Measurements from ENCODE around the gene ARHGAP1.
"Not testable (repeated sequence)": the region's sequence is repeated elsewhere in the genome, so short reads cannot be mapped to it uniquely, and the experiment has no call there.

The ARHGAP1 gene

DNA sequence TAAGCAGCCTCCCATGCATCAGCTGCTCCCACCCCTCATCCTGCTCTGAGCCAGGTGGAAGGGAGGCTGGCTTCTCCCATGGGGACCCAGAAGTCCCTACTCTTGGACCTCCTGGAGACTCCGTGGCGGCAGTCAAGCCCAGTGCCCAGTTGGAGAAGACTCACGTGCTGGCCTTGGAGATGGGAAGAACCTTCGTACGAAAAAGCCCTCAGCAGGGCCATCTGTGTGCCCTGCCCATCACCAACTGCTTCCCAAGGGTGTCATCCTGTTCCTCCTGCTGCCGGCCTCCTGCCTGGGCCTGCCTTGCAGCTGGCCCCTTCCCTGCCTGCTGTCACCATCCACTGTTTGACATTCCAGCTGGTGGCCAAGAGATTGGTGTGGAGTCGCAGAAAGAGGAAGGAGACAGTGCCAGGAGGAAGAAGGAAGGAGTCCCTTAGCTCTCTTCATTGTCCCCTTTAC, 28.0 kb downstream of the ARHGAP1 start:
- H3K4me3 ChIP-seq (ENCODE audit: low read depth, low read length), result no peak overlapping the region

GRCh38 chr11:46671958-46672315, 28.5 kb downstream of the ARHGAP1 start:
- Histone ChIP-seq H3K79me2 (ENCODE audit: control insufficient read depth, insufficient read depth, low read length, unreplicated experiment) (no peaks in the 10 kb centered on the region), H3K4me1 (ENCODE audit: control insufficient read depth, insufficient read depth, low read length, unreplicated experiment) (peaks cover 15% of the 10 kb centered on the region), H3K4me3 (ENCODE audit: low read depth, low read length) (no peak overlapping the region), H2AFZ (ENCODE audit: low read length, unreplicated experiment) (no peak overlapping the region), H3K27me3 (ENCODE audit: insufficient read depth, low read length) (no peaks in the 10 kb centered on the region), H3K27ac (ENCODE audit: low read depth, low read length) (no peak overlapping the region), H3K36me3 (ENCODE audit: insufficient read depth, low read length) (peaks cover 5% of the 10 kb centered on the region; the same call in 1 of the 2 replicates)

More for the DNA sequence above, 28.0 kb downstream of the ARHGAP1 start:
- Histone ChIP-seq H3K27me3 (ENCODE audit: insufficient read depth, low read length) (no peaks in the 10 kb centered on the region), H3K4me1 (ENCODE audit: control insufficient read depth, insufficient read depth, low read length, unreplicated experiment) (peaks cover 15% of the 10 kb centered on the region), H3K79me2 (ENCODE audit: control insufficient read depth, insufficient read depth, low read length, unreplicated experiment) (no peaks in the 10 kb centered on the region), H3K36me3 (ENCODE audit: insufficient read depth, low read length) (peaks cover 5% of the 10 kb centered on the region; the same call in 1 of the 2 replicates), H2AFZ (ENCODE audit: low read length, unreplicated experiment) (no peak overlapping the region), H3K27ac (ENCODE audit: low read depth, low read length) (no peak overlapping the region)

- H3K36me3 ChIP-seq (ENCODE audit: insufficient read depth, low read length); H3K79me2 ChIP-seq (ENCODE audit: control insufficient read depth, insufficient read depth, low read length, unreplicated experiment); H3K27me3 ChIP-seq (ENCODE audit: insufficient read depth, low read length); H3K27ac ChIP-seq (ENCODE audit: low read depth, low read length); H3K4me3 ChIP-seq (ENCODE audit: low read depth, low read length); H2AFZ ChIP-seq (ENCODE audit: low read length, unreplicated experiment): not testable (repeated sequence)
- H3K4me1 ChIP-seq (ENCODE audit: control insufficient read depth, insufficient read depth, low read length, unreplicated experiment), result peaks cover 18% of the 10 kb centered on the region
Measured at GRCh38 chr11:46670521-46670920, 29.9 kb downstream of the ARHGAP1 start.

DNA sequence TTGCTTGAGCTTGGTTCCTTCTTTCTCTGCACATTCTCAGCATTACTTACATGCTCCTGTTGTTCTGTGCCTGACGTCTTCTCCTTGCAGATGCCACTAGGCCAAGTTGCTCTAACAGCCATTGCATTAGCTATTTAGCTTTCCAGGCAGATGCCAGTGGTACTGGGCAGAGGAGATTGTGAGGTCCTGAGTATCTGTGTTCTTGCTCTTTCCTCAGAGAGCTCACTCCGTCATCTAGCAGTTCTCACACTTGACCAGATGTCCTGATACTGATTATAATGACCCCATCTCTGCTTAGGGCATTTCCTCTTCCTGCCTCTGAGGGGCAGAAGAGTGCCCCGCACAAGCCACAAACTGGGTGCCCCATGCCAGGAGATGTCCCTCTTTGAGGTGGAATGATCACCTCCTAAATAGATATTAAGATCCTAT, 30.7 kb downstream of the ARHGAP1 start:
- Histone ChIP-seq H3K36me3 (ENCODE audit: insufficient read depth, low read length) (peaks cover 5% of the 10 kb centered on the region; the same call in 1 of the 2 replicates), H3K79me2 (ENCODE audit: control insufficient read depth, insufficient read depth, low read length, unreplicated experiment) (no peaks in the 10 kb centered on the region), H3K27me3 (ENCODE audit: insufficient read depth, low read length) (no peaks in the 10 kb centered on the region), H3K4me3 (ENCODE audit: low read depth, low read length) (no peak overlapping the region), H3K4me1 (ENCODE audit: control insufficient read depth, insufficient read depth, low read length, unreplicated experiment) (peaks cover 10% of the 10 kb centered on the region), H3K27ac (ENCODE audit: low read depth, low read length) (no peak overlapping the region), H2AFZ (ENCODE audit: low read length, unreplicated experiment) (no peak overlapping the region)

- Histone ChIP-seq H3K27ac (ENCODE audit: low read depth, low read length) (no peak overlapping the region), H3K4me1 (ENCODE audit: control insufficient read depth, insufficient read depth, low read length, unreplicated experiment) (peaks cover 10% of the 10 kb centered on the region), H3K36me3 (ENCODE audit: insufficient read depth, low read length) (peaks cover 5% of the 10 kb centered on the region; the same call in 1 of the 2 replicates)
Measured at GRCh38 chr11:46668480-46669085, 31.8 kb downstream of the ARHGAP1 start.

GRCh38 chr11:46667043-46667481, 33.4 kb downstream of the ARHGAP1 start:
- H3K79me2 ChIP-seq (ENCODE audit: control insufficient read depth, insufficient read depth, low read length, unreplicated experiment), result no peaks in the 10 kb centered on the region
- H3K27ac ChIP-seq (ENCODE audit: low read depth, low read length), result peak overlapping the region; percentile 20; the same call in 1 of the 2 replicates
- H3K27me3 ChIP-seq (ENCODE audit: insufficient read depth, low read length), result no peaks in the 10 kb centered on the region
- H3K4me3 ChIP-seq (ENCODE audit: low read depth, low read length), result no peak overlapping the region
- H2AFZ ChIP-seq (ENCODE audit: low read length, unreplicated experiment), result no peak overlapping the region
- peaks cover 4% of the 10 kb centered on the region for H3K36me3 ChIP-seq (ENCODE audit: insufficient read depth, low read length)
- peaks cover 10% of the 10 kb centered on the region for H3K4me1 ChIP-seq (ENCODE audit: control insufficient read depth, insufficient read depth, low read length, unreplicated experiment)

More at GRCh38 chr11:46668480-46669085, 31.8 kb downstream of the ARHGAP1 start:
- Histone ChIP-seq H3K79me2 (ENCODE audit: control insufficient read depth, insufficient read depth, low read length, unreplicated experiment) (no peaks in the 10 kb centered on the region), H2AFZ (ENCODE audit: low read length, unreplicated experiment) (no peak overlapping the region), H3K4me3 (ENCODE audit: low read depth, low read length) (no peak overlapping the region), H3K27me3 (ENCODE audit: insufficient read depth, low read length) (no peaks in the 10 kb centered on the region)

DNA sequence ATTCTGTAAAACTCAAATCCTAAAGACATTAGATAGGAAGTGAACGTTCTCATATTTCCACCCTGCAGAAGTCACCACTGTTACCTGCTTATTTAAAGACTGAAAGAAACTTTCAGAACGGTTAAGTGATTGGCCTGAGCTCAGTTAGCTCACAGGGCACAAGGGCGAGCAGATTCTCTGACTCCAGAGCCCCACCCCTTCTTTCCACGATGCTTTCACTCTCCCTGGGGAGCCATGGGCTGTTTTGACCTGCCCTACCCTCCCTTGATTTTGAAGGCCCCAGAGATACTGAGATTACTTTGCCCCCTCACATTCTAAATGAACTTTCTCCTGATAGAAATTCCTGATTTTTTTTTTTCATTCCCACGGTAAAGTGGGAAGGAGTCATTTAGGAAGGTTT, 33.9 kb downstream of the ARHGAP1 start:
- Histone ChIP-seq H3K27me3 (ENCODE audit: insufficient read depth, low read length) (no peaks in the 10 kb centered on the region), H3K79me2 (ENCODE audit: control insufficient read depth, insufficient read depth, low read length, unreplicated experiment) (no peaks in the 10 kb centered on the region), H3K36me3 (ENCODE audit: insufficient read depth, low read length) (peaks cover 4% of the 10 kb centered on the region), H3K4me1 (ENCODE audit: control insufficient read depth, insufficient read depth, low read length, unreplicated experiment) (peaks cover 10% of the 10 kb centered on the region), H3K27ac (ENCODE audit: low read depth, low read length) (peak overlapping the region; percentile 26; the same call in 1 of the 2 replicates), H3K4me3 (ENCODE audit: low read depth, low read length) (no peak overlapping the region), H2AFZ (ENCODE audit: low read length, unreplicated experiment) (no peak overlapping the region)

GRCh38 chr11:46665356-46665755, 35.1 kb downstream of the ARHGAP1 start:
- peaks cover 4% of the 10 kb centered on the region for H3K36me3 ChIP-seq (ENCODE audit: insufficient read depth, low read length)
- peaks cover 10% of the 10 kb centered on the region for H3K4me1 ChIP-seq (ENCODE audit: control insufficient read depth, insufficient read depth, low read length, unreplicated experiment)
- no peak overlapping the region for H2AFZ ChIP-seq (ENCODE audit: low read length, unreplicated experiment)
- no peaks in the 10 kb centered on the region for H3K79me2 ChIP-seq (ENCODE audit: control insufficient read depth, insufficient read depth, low read length, unreplicated experiment)
- no peaks in the 10 kb centered on the region for H3K27me3 ChIP-seq (ENCODE audit: insufficient read depth, low read length)
- H3K27ac ChIP-seq (ENCODE audit: low read depth, low read length), result no peak overlapping the region
- H3K4me3 ChIP-seq (ENCODE audit: low read depth, low read length), result no peak overlapping the region

DNA sequence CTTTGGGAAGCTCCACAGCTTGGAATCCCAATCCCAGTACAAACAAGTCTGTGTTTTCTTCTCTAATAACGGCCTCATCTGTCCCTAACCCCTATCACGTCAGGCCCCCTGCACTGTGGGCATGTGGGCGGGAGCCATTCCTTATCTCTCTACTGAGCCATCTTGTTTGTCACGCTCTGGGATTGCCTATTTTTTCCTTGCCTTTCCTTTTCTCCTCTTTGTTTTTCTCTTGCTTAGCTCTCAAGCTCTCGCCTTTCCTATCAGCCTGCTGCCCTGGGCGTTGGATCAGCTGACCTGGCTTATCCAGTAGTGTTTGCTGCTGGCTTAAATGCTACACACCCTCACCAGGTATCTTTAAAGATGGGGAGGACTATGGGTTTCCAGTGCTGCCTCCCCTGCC, 35.8 kb downstream of the ARHGAP1 start:
- Histone ChIP-seq H3K36me3 (ENCODE audit: insufficient read depth, low read length) (peaks cover 7% of the 10 kb centered on the region), H3K27ac (ENCODE audit: low read depth, low read length) (no peak overlapping the region), H3K27me3 (ENCODE audit: insufficient read depth, low read length) (no peaks in the 10 kb centered on the region), H3K79me2 (ENCODE audit: control insufficient read depth, insufficient read depth, low read length, unreplicated experiment) (no peaks in the 10 kb centered on the region), H3K4me1 (ENCODE audit: control insufficient read depth, insufficient read depth, low read length, unreplicated experiment) (peaks cover 10% of the 10 kb centered on the region), H3K4me3 (ENCODE audit: low read depth, low read length) (no peak overlapping the region), H2AFZ (ENCODE audit: low read length, unreplicated experiment) (no peak overlapping the region)

DNA sequence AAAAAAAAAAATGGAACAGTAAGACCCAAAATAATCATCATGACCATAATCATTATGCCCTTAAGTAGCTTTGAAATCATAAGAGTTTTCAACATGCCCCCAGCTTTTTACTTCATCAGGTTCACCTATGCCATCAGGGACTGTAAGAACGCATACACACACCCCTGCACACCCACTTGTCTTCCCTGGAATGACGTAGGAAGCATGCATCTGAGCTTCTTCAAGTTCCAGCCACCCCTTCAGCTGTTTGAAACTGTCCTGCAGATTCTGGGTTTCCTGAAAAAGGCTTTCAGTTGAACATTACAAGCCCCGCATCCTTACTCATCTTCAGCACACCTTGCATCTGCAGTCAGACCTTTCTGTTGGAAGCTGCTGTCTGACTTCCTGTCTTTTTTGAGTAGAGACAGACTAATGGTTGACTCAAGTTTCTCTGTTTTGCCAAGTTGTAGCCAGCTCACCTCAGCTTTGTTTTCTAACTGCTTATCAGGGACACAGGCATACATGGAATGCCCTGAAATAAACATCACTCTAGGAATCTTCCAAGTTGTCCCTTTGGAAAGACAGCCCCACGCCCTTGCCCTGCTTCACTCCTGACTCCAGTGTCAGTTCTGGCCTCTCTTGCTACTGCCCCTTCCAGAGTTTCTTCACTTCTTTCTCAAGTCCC, 37.0 kb downstream of the ARHGAP1 start:
- no peak overlapping the region for H2AFZ ChIP-seq (ENCODE audit: low read length, unreplicated experiment)
- peaks cover 10% of the 10 kb centered on the region for H3K4me1 ChIP-seq (ENCODE audit: control insufficient read depth, insufficient read depth, low read length, unreplicated experiment)
- H3K79me2 ChIP-seq (ENCODE audit: control insufficient read depth, insufficient read depth, low read length, unreplicated experiment), result no peaks in the 10 kb centered on the region
- H3K27ac ChIP-seq (ENCODE audit: low read depth, low read length), result no peak overlapping the region
- no peaks in the 10 kb centered on the region for H3K27me3 ChIP-seq (ENCODE audit: insufficient read depth, low read length)
- peaks cover 16% of the 10 kb centered on the region for H3K36me3 ChIP-seq (ENCODE audit: insufficient read depth, low read length)
- H3K4me3 ChIP-seq (ENCODE audit: low read depth, low read length), result no peak overlapping the region

DNA sequence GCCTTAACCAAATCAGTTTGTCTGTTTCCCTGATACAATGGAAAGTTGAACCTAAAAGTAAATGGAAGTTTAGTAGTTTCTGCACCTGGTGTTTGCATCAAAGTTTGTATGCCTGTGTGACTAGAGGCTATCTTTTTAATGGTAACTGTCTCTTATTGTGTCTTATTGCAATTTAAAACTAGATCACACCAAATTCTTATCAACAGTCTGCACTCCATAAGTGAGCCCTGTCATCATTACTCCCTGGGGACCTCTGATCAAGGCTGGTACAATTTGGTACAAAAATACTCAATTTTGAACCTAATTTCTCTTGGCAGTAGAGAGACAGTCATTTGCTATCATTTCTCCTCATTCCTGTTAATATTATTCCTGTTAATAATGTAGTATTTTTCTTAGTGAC, 38.1 kb downstream of the ARHGAP1 start:
- Histone ChIP-seq H3K79me2 (ENCODE audit: control insufficient read depth, insufficient read depth, low read length, unreplicated experiment) (no peaks in the 10 kb centered on the region), H3K4me1 (ENCODE audit: control insufficient read depth, insufficient read depth, low read length, unreplicated experiment) (peaks cover 17% of the 10 kb centered on the region), H3K27ac (ENCODE audit: low read depth, low read length) (no peak overlapping the region), H3K4me3 (ENCODE audit: low read depth, low read length) (no peak overlapping the region), H3K27me3 (ENCODE audit: insufficient read depth, low read length) (no peaks in the 10 kb centered on the region), H2AFZ (ENCODE audit: low read length, unreplicated experiment) (no peak overlapping the region), H3K36me3 (ENCODE audit: insufficient read depth, low read length) (peaks cover 19% of the 10 kb centered on the region)
